Sigmoid colon (tissue), 4 donors: ENCODE data around the gene RAB3GAP2.

Source experiments
- CTCF ChIP-seq, 4 experiments: fragments of 450-650 bp in 3 of 4; fragments of 200-600 bp in 1 of 4; IDR thresholded peaks; one replicate each; pipeline ENCODE4 v1.5.1; 2016 to 2019; ENCODE audit warnings: antibody characterized with exemption in 4 of 4, mild to moderate bottlenecking in 3 of 4, moderate library complexity in 2 of 4
- POLR2A ChIP-seq, 2 donors: fragments of 450-650 bp; IDR thresholded peaks; one replicate each; pipeline ENCODE4 v1.6.1; 2016; ENCODE audit warnings: antibody characterized with exemption in 2 of 2, mild to moderate bottlenecking in 2 of 2, moderate library complexity in 2 of 2
- POLR2AphosphoS5 ChIP-seq, 4 donors: sonication (generic); formaldehyde crosslinking; IDR thresholded peaks; one replicate each; pipeline ENCODE4 v1.6.1; 2017; ENCODE audit warnings: antibody characterized with exemption in 4 of 4

- TF ChIP-seq POLR2A (IDR thresholded peaks at IDR 0.05): no peak
- no peak for TF ChIP-seq POLR2AphosphoS5 (IDR thresholded peaks at IDR 0.05)
- TF ChIP-seq CTCF (IDR thresholded peaks at IDR 0.05): no peak
Measured at GRCh38 chr1:220290140-220290761, 18.0 kb upstream of the RAB3GAP2 start.
